Ureter (tissue), 1 donor: ENCODE data around the gene SERPINB7. TPM values are rescaled to one million over a fixed set of nuclear protein-coding genes. Genes with fewer than 3 reads are reported as not detected.

Experiments used
- DNase-seq: peaks from one replicate; pipeline ENCODE4 v3.0.0-alpha.2; 2020; ENCODE audit warnings: low spot score
- total RNA-seq: library from RNA; stranded (reverse); gene quantifications from one replicate; pipeline ENCODE4 v1.2.4, GENCODE V29; 2023
- donor health status: DM: yes; HTN: yes; CAD: no.

Gene SERPINB7
- total RNA-seq, 1 donor from 2014 or later = not detected

GRCh38 chr18:63787673-63788072 lies 12.5 kb downstream of the SERPINB7 start:
- DNase-seq = no peak

GRCh38 chr18:63788447-63789096 lies 13.4 kb downstream of the SERPINB7 start:
- DNase-seq = no peak

GRCh38 chr18:63789327-63789726 lies 14.1 kb downstream of the SERPINB7 start:
- no peak for DNase-seq

- no peak for DNase-seq
Observed at GRCh38 chr18:63795606-63796005, 20.4 kb downstream of the SERPINB7 start.

GRCh38 chr18:63799189-63799588 lies 24.0 kb downstream of the SERPINB7 start:
- DNase-seq = no peak

- no peak for DNase-seq
Observed at GRCh38 chr18:63801343-63801742, 26.1 kb downstream of the SERPINB7 start.

- DNase-seq = no peak
Observed at GRCh38 chr18:63808125-63808524, 32.9 kb downstream of the SERPINB7 start.

GRCh38 chr18:63817441-63818051 lies 42.3 kb downstream of the SERPINB7 start:
- no peak for DNase-seq

- no peak for DNase-seq
Observed at GRCh38 chr18:63818212-63818611, 43.0 kb downstream of the SERPINB7 start.

- DNase-seq = no peak
Observed at GRCh38 chr18:63819786-63820185, 44.6 kb downstream of the SERPINB7 start.

GRCh38 chr18:63820694-63821093 lies 45.5 kb downstream of the SERPINB7 start:
- DNase-seq = no peak

- DNase-seq = no peak
Observed at GRCh38 chr18:63823516-63824219, 48.5 kb downstream of the SERPINB7 start.

- no peak for DNase-seq
Observed at GRCh38 chr18:63824220-63824525, 49.0 kb downstream of the SERPINB7 start.

GRCh38 chr18:63828120-63828519 lies 52.9 kb downstream of the SERPINB7 start:
- no peak for DNase-seq

- DNase-seq = no peak
Observed at GRCh38 chr18:63828656-63829055, 53.4 kb downstream of the SERPINB7 start.

- no peak for DNase-seq
Observed at GRCh38 chr18:63829886-63830285, 54.7 kb downstream of the SERPINB7 start.

- no peak for DNase-seq
Observed at GRCh38 chr18:63831080-63831788, 56.0 kb downstream of the SERPINB7 start.

- DNase-seq = no peak
Observed at GRCh38 chr18:63832470-63832869, 57.3 kb downstream of the SERPINB7 start.

- no peak for DNase-seq
Observed at GRCh38 chr18:63834471-63835113, 59.4 kb downstream of the SERPINB7 start.

GRCh38 chr18:63836456-63836855 lies 61.2 kb downstream of the SERPINB7 start:
- no peak for DNase-seq

- no peak for DNase-seq
Observed at GRCh38 chr18:63837590-63837989, 62.4 kb downstream of the SERPINB7 start.

GRCh38 chr18:63843008-63843407 lies 67.8 kb downstream of the SERPINB7 start:
- no peak for DNase-seq
